GM18507 (cell line): Measurements from ENCODE around the gene SNX13.

Experiments used
- DNase-seq: peaks from one replicate; pipeline ENCODE4 v3.0.0; 2011; ENCODE audit warnings: low read depth; ENCODE audit not compliant: insufficient read length; ENCODE audit errors: extremely low spot score
- FAIRE-seq: peaks from 2 replicates; lab custom pipeline; 2011; peaks lifted over from hg19 to GRCh38; lab: Jason Lieb, UNC

SNX13 gene

GRCh38 chr7:17940302-17940883 is at the start of gene SNX13:
TSS of gene SNX13 (minus strand) at chr7:17940494. CDS start at chr7:17940295, 199 bp downstream.
- FAIRE-seq (peak; percentile 91), DNase-seq (peak; percentile 81)

GRCh38 chr7:17989546-17989945 is 49.3 kb upstream of the SNX13 start:
- FAIRE-seq (no peak), DNase-seq (no peak)

GRCh38 chr7:17988858-17989257 is 48.6 kb upstream of the SNX13 start:
- DNase-seq = no peak
- no peak for FAIRE-seq

GRCh38 chr7:17988141-17988540 is 47.8 kb upstream of the SNX13 start:
- DNase-seq (no peak), FAIRE-seq (no peak)

- DNase-seq (no peak), FAIRE-seq (no peak)
Observed at GRCh38 chr7:17986851-17987250, 46.6 kb upstream of the SNX13 start.

- FAIRE-seq (no peak), DNase-seq (no peak)
Observed at GRCh38 chr7:17985473-17986239, 45.4 kb upstream of the SNX13 start.

- DNase-seq (no peak), FAIRE-seq (no peak)
Observed at GRCh38 chr7:17984288-17984687, 44.0 kb upstream of the SNX13 start.

- no peak for DNase-seq
- no peak for FAIRE-seq
Observed at GRCh38 chr7:17983221-17984062, 43.1 kb upstream of the SNX13 start.

- DNase-seq = no peak
Observed at GRCh38 chr7:17976952-17977351, 36.7 kb upstream of the SNX13 start.

GRCh38 chr7:17971411-17971810 is 31.1 kb upstream of the SNX13 start:
- FAIRE-seq (no peak), DNase-seq (no peak)

More at GRCh38 chr7:17976952-17977351, 36.7 kb upstream of the SNX13 start:
- FAIRE-seq = no peak

GRCh38 chr7:17968791-17969715 is 28.8 kb upstream of the SNX13 start:
- FAIRE-seq = no peak
- no peak for DNase-seq

GRCh38 chr7:17966706-17967105 is 26.4 kb upstream of the SNX13 start:
- DNase-seq = no peak
- no peak for FAIRE-seq

- DNase-seq = no peak
- FAIRE-seq = no peak
Observed at GRCh38 chr7:17965603-17966002, 25.3 kb upstream of the SNX13 start.

- no peak for DNase-seq
Observed at GRCh38 chr7:17963281-17963680, 23.0 kb upstream of the SNX13 start.

GRCh38 chr7:17962652-17963051 is 22.4 kb upstream of the SNX13 start:
- DNase-seq = no peak
- FAIRE-seq = no peak

More at GRCh38 chr7:17963281-17963680, 23.0 kb upstream of the SNX13 start:
- no peak for FAIRE-seq

- no peak for FAIRE-seq
- DNase-seq = no peak
Observed at GRCh38 chr7:17957871-17958270, 17.6 kb upstream of the SNX13 start.

GRCh38 chr7:17952387-17952786 is 12.1 kb upstream of the SNX13 start:
- DNase-seq = peak; percentile 25
- peak; percentile 99 for FAIRE-seq

GRCh38 chr7:17951742-17952254 is 11.5 kb upstream of the SNX13 start:
- DNase-seq (no peak), FAIRE-seq (peak; percentile 52)
